Neutrophil (primary cell): Measurements from ENCODE around the gene LAMA3.

ENCODE experiments used
- H3K27ac ChIP-seq: fragments of 200-600 bp; sonication (generic); 2 replicates; pipeline ENCODE4 v1.5.1; 2016; ENCODE audit warnings: mild to moderate bottlenecking, moderate library complexity
- H3K27me3 ChIP-seq: fragments of 200-600 bp; sonication (generic); 2 replicates; pipeline ENCODE4 v1.6.0; 2016; ENCODE audit warnings: mild to moderate bottlenecking
- H3K36me3 ChIP-seq: fragments of 200-600 bp; sonication (generic); 2 replicates; pipeline ENCODE4 v1.5.1; 2017
- H3K4me1 ChIP-seq, 2 experiments: fragments of 200-600 bp in 1 of 2; sonication (generic) in 1 of 2; 1 replicate in 1 of 2; 2 replicates in 1 of 2; pipeline versions ENCODE4 v1.5.1 to v1.6.1; 2013 to 2016; ENCODE audit warnings: low read depth in 1 of 2, low read length in 1 of 2, mild to moderate bottlenecking in 1 of 2, moderate library complexity in 1 of 2; ENCODE audit not compliant: control insufficient read depth in 1 of 2, insufficient read depth in 1 of 2
- H3K4me3 ChIP-seq, 2 experiments: fragments of 200-600 bp in 1 of 2; sonication (generic) in 1 of 2; 1 replicate in 1 of 2; 2 replicates in 1 of 2; pipeline ENCODE4 v1.5.1; 2013 to 2016; ENCODE audit warnings: low read depth in 1 of 2, low read length in 1 of 2, mild to moderate bottlenecking in 1 of 2, moderate library complexity in 1 of 2
- H3K9me3 ChIP-seq: fragments of 200-600 bp; sonication (generic); 2 replicates; pipeline ENCODE4 v1.5.1; 2016
- CTCF ChIP-seq: fragments of 200-600 bp; sonication (generic); IDR thresholded peaks from 2 replicates; pipeline ENCODE4 v1.5.1; 2016; ENCODE audit warnings: antibody characterized with exemption

LAMA3 gene

DNA sequence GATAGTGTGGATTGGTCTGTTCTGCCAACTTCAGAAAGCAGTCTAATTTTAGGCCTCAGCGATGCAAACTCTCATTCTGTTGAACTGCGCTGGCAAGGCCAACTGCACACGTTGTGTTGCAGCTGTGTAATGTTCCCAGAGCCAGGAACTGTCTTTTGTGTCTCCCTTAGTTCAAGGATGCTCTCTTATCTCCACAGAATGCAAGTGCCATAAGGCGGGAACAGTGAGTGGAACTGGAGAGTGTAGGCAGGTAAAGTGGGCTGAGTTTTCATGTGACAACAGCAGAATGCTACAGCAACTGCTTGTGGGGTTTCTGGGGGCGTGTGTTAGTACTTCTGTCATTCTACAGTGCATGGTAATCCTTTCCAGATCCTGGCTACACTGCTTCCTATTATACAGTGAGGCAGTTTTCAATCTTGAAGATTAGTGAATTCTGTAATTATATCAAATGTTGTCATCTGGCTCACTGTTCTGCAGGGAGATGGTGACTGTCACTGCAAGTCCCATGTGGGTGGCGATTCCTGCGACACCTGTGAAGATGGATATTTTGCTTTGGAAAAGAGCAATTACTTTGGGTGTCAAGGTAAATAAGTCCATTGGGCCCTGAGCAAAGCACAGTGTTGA lies 125.8 kb downstream of the LAMA3 start:
- H3K4me1 ChIP-seq, result no peaks in the 10 kb centered on the region
- no peaks in the 10 kb centered on the region for H3K9me3 ChIP-seq
- no peak for TF ChIP-seq CTCF

DNA sequence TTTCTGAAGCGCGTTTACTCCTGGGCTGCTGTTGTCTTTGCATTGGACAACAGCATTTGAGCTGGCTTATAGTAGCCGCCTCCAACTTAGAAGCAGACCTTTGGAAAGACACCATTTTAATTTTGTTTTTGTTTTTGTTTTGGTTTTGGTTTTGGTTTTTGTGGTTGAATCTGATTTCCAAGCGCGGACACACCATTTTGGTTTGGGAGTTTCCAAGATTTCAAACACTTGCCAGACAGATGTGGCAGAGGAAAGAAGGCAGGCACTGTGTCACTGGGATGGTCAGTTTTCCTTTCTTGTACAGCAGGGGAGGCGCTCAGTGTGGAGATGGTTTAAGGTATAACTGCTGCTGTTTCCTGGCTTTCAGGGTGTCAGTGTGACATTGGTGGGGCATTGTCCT lies 126.8 kb downstream of the LAMA3 start:
- H3K36me3 ChIP-seq, result no peaks in the 10 kb centered on the region
- no peaks in the 10 kb centered on the region for H3K4me1 ChIP-seq
- no peak overlapping the region for H3K4me3 ChIP-seq
- H3K27me3 ChIP-seq, result no peaks in the 10 kb centered on the region
- no peak for TF ChIP-seq CTCF
- no peak overlapping the region for H3K27ac ChIP-seq
- no peaks in the 10 kb centered on the region for H3K9me3 ChIP-seq

More for the DNA sequence above, 125.8 kb downstream of the LAMA3 start:
- Histone ChIP-seq H3K27ac (no peak overlapping the region), H3K4me3 (no peak overlapping the region), H3K27me3 (no peaks in the 10 kb centered on the region), H3K36me3 (no peaks in the 10 kb centered on the region)

- Histone ChIP-seq H3K9me3 (no peaks in the 10 kb centered on the region), H3K4me1 (no peaks in the 10 kb centered on the region), H3K27ac (no peak overlapping the region), H3K27me3 (no peaks in the 10 kb centered on the region), H3K4me3 (no peak overlapping the region), H3K36me3 (no peaks in the 10 kb centered on the region)
- TF ChIP-seq CTCF, result no peak
Measured at GRCh38 chr18:23816740-23817139, 127.5 kb downstream of the LAMA3 start.

DNA sequence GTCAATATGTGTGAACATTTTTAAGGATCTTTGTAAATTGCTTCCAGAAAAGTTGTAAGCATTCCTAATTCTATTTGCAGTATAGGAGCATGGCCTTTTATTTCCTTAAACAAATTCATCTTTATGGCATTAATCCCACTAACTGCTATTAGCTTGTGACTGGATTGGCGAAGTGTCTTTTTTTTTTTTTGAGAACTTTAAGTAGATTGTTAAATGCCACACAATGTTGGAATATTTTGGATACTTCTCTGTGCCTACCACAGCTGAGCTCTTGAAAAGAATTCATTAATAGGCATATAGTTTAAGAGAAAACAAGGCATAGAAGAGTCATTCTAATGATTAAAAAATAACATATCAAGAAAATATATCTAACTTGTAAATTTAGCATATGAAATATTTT lies 129.7 kb downstream of the LAMA3 start:
- Histone ChIP-seq H3K4me3 (no peak overlapping the region), H3K36me3 (no peaks in the 10 kb centered on the region), H3K27ac (no peak overlapping the region), H3K27me3 (peaks cover 6% of the 10 kb centered on the region), H3K9me3 (no peaks in the 10 kb centered on the region), H3K4me1 (no peaks in the 10 kb centered on the region)
- no peak for TF ChIP-seq CTCF

GRCh38 chr18:23822590-23823385 lies 133.5 kb downstream of the LAMA3 start:
- no peak for TF ChIP-seq CTCF
- Histone ChIP-seq H3K27me3 (peaks cover 30% of the 10 kb centered on the region), H3K4me1 (no peaks in the 10 kb centered on the region), H3K9me3 (no peaks in the 10 kb centered on the region), H3K36me3 (no peaks in the 10 kb centered on the region), H3K4me3 (no peak overlapping the region), H3K27ac (no peak overlapping the region)
